ENCODE data around the gene ACRBP.

Gene ACRBP

DNA sequence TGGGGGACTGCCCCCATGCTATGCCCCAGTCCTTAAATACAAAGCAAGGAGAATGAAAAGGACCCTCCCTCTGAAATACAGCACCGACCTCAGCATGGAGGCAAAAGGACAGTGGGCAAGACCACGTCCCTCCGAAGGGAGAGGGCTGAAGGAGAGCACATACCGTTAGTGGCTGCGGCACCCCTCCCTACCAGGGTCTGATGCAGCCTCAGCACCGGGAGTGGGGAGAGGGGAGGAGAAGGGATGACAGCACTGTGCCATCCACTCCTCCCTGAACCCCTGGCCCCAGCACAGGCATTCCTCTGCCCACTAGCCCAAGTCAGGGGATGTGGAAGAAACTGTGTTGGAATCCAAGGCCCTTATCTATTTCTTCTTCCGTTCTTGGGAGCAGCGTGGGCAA is 3.6 kb upstream of the ACRBP start:
- in situ Hi-C loops (cut with MboI; ENCODE audit: low sequenced_read_pairs) = no loop called here

DNA sequence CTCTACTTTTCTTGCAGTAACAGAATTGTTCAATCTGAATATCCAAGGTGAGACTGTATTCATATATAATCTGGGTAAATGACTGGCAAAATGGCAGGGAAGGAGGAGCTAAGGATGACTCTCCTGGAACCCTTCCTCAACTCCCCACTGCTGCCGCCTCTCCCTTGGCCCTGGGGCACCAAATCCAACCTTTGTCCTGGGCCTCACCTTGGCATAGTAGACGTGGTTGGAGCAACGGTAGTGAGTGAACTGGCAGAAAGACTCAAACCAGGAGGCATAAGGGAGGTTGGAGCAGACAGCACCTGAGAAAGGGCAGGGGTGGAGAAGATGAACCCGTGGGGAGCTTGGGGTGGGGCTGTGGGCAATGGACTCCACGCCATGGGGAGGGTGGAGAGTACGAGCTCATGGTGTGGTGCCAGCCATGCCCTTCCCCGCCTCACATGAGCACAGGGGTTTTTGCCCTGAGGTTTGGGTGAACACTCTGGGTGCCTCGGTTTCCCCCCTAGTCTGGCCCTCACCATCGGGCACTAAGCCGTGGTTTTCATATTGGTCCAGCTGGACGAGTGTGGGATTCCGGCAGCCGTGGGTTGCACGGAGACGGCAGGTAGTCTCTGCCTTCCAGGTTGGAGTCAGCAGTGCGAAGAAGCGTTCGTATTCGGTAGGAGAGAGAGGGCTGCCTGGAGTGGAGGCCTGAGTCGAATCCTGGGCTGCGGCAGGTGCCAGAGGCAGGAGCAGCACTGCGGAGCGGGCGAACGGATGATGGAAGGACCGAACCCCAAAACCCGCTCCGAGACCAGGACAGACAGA is 753 bp downstream of the ACRBP start:
- in situ Hi-C loops (cut with MboI; ENCODE audit: low sequenced_read_pairs) = no loop called here

DNA sequence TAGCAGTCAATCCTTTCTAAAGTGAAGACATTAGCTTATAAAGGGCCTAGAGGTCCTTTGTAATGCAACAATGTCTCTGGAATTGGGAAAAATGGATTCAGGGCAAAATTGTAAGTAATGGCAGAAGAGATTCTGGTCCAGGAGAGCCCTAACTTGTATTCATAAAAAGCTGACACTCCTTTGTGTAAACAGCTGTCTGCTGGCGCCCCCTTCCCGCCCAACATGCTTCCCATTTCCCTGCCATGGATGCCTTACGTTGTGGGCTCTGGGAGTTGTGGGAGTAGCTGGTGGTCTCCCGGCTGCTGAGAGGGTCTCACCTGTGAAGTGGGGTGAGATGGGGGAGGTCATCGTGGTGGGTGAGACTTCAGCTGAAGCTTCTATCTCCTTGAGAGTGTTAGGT is 2.3 kb downstream of the ACRBP start:
- in situ Hi-C loops (cut with MboI; ENCODE audit: low sequenced_read_pairs) = no loop called here

DNA sequence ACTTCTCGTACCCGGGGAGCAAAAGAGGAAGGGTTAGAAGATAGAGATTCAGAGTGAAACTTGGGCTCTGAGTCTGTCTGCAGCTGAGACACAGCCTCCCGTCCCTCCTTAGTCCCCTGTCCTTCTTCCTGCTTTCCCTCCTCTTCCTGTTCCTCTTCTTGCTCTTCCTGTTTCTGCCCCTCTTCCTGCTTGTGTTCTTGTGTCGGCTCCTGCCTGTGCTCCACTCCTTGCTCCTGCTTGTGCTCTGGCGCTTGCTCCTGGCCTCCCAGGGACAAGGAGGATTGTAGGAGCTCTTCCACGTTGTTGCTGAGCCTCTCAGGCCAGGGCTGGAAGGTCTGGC is 3.0 kb downstream of the ACRBP start:
- in situ Hi-C loops (cut with MboI; ENCODE audit: low sequenced_read_pairs) = no loop called here

GRCh38 chr12:6643569-6644256 is 3.5 kb downstream of the ACRBP start:
- in situ Hi-C loops (cut with MboI; ENCODE audit: low sequenced_read_pairs) = no loop called here

DNA sequence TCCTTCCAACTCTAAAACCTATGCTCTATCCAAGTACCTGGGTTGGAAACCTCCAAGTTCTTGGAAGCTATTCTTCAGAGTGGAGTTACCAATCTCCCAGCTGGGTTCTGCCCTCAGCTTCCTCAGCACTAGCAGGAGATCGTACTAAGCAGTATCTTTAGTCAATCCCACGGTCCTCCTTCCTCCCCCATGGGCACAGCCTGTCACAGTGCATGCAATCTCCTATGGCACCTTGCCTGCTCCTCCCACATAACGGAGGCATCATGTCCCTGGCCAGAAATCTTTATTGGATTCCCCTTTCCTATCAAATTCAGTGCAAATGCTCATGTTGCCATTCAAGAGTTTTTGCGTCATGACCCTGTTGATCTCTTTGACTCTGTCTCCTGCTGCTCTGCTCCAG is 6.1 kb downstream of the ACRBP start:
- in situ Hi-C loops (cut with MboI; ENCODE audit: low sequenced_read_pairs) = no loop called here

DNA sequence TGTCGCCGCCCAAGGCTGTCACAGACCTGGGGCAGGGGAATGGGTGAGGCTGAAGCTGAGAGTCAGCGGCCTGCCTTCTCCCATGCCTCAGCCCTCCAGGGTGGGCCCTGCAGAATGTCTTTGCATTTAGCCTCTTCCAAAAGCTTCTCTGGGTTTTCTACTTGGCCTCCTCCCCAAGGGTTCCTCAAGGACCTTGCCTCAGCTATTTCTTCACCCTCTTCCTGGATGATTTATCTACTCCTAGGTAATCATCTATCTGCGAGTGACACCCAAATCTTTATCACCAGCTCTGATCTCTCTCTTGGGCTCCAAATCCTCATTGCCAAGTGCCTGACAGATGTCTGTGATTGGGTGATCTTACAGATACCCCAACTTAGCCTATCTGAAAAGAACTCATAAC is 6.7 kb downstream of the ACRBP start:
- in situ Hi-C loops (cut with MboI; ENCODE audit: low sequenced_read_pairs) = no loop called here

DNA sequence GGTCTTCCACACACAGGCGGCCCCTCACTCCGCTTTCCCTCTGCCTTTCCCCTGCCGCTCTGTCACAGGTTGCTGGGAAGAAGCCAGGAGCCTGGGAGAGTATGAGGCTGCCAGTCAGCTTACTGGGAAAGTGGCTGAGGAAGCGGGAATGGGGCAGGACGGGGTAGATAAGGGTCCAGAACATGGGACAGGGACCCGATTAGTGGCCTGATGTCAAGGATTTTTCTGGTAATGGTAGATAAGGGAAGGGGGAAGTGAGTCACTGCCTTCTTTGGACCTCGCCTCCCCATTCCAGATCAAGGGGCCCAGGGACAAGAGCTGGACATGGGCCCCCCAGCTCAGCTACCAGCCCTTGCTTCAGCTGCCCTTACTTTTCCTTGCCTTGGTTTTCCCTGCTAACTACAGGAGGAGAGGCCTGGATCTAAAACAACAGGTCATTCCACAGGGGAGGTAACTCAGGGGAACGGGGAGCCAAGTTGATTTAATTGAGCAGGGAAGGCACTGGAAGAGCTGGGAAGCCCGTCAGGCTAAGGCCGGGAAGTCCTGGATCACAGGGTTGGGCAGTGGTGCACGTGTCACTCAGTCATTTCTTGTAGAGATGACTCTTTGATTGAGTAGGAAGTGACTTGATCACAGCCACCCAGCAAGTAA is 8.0 kb downstream of the ACRBP start:
- in situ Hi-C loops (cut with MboI; ENCODE audit: low sequenced_read_pairs) = no loop called here

DNA sequence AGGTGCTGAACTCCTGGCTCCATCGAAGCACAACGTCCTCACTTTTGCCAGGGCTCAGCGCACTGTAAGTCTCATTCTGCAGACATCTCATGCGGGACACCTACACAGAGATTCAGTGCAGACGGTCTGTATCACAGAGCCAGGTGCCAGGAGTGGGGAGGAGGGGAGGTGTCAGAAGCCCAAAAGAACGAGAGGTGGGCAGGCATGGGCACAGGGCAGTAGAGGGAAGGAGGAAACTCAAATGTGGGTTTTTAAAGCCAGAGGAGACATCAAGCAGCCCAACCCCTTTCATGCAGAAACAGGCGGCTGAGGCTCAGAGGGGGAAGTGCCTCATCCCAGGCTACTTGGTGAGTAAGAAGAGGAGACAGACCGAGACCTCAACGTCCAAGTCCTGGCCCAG is 8.9 kb downstream of the ACRBP start:
- in situ Hi-C loops (cut with MboI; ENCODE audit: low sequenced_read_pairs) = no loop called here

- in situ Hi-C loops (cut with MboI; ENCODE audit: low sequenced_read_pairs) = no loop called here
These were observed 11.2 kb downstream of the ACRBP start, which contains the start of gene LPAR5 for GRCh38 chr12:6635856-6636531. Gene LPAR5, minus strand, starts transcription at chr12:6635959. Its CDS starts 14,711 bp downstream, at chr12:6621248.

GRCh38 chr12:6635375-6635855 is 11.8 kb downstream of the ACRBP start:
- in situ Hi-C loops (cut with MboI; ENCODE audit: low sequenced_read_pairs) = no loop called here

DNA sequence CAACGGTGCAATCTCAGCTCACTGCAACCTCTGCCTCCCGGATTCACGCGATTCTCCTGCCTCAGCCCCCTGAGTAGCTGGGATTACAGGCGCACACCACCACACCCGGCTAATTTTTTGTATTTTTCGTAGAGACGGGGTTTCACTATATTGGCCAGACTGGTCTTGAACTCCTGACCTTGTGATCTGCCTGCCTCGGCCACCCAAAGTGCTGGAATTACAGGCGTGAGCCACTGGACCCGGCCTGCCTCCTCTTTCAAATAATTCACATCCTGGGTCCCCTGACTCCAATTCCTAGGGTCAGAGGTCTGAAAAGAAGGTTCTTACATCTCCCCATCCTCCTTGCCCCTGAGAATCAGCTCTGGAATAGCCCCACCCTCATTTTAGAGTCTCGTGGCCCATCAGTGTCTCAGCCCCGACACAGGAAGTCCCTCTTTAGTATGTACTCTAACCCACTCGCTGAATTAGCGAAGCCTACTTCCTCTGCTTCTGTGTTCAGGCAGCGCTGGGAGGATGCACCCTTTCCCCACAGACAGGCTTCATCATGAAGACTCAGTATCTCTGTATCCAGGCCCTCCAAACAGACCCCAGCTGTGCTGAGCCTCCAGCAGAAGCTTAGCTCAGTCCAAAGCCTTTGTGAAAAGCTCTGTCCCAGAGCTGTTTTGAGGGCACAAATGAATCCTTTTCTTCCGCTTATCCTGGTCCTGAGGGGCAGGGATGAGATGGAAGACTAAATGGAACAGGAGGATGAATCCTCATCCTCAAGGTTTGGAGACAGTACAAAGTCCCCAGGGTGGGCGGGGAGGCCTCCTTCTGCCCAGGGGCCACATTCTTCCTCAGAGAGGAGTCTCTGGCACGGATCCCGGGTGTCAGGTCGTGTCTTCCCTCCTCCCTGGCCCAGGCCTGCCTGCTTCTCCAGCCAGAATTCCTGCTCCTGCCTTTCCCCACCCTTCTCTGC is 14.9 kb downstream of the ACRBP start:
- in situ Hi-C loops (cut with MboI; ENCODE audit: low sequenced_read_pairs) = no loop called here

- in situ Hi-C loops (cut with MboI; ENCODE audit: low sequenced_read_pairs) = no loop called here
These were observed 15.7 kb downstream of the ACRBP start for GRCh38 chr12:6631549-6631961.

- in situ Hi-C loops (cut with MboI; ENCODE audit: low sequenced_read_pairs) = no loop called here
These were observed 16.5 kb downstream of the ACRBP start for GRCh38 chr12:6630736-6631135.

- in situ Hi-C loops (cut with MboI; ENCODE audit: low sequenced_read_pairs) = no loop called here
These were observed 19.6 kb downstream of the ACRBP start for GRCh38 chr12:6627616-6628015.

DNA sequence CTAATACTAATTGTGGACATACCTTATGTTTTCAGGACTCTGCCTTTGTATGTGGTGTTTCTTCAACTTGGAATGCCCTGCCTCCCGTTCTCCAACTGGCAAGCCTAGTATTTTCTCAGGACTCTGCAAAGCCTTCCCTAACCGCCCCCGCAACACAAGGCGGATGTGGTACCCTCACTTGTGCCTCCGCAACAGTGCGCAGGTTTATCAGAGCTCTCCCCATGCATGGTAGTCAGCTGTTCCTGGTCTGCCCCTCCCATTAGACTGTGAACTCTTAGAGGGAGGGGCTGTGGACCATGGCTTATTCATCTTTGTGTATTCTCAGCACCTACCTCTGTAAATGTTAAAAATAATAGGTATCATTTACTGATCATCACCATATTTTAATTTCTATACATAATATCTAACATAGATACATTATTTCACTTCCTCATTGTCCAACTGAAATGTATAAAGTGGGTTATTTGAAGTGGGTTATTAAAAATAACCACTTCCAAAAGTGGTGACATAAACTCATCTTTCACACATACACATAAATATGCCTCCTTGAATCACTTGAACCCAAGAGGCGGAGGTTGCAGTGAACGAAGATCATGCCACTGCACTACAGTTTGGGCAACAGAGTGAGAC is 20.5 kb downstream of the ACRBP start:
- in situ Hi-C loops (cut with MboI; ENCODE audit: low sequenced_read_pairs) = no loop called here

DNA sequence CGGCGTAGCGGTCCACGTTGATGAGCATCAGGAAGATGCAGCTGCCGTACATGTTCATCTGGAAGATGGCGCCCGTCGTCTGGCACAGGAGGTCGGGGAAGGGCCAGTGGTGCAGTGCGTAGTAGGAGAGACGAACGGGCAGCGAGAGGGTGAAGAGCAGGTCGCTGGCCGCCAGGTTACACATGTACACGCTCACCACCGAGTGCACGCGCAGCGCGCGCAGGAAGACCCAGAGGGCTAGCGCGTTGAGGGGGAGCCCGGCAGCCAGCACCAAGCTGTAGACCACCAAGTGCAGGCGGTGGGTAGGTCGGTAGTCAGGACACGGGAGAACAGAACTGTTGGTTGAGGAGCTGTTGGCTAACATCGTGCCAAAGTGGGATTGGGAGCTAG is 26.4 kb downstream of the ACRBP start:
- in situ Hi-C loops (cut with MboI; ENCODE audit: low sequenced_read_pairs) = no loop called here

GRCh38 chr12:6620137-6620884 is 26.9 kb downstream of the ACRBP start:
- in situ Hi-C loops (cut with MboI; ENCODE audit: low sequenced_read_pairs) = no loop called here
